DOHH2 (cell line): ENCODE measurements around the gene MS4A6E.

Source experiments
- EZH2phosphoT487 ChIP-seq: fragments of 200-600 bp; sonication (generic); IDR thresholded peaks from 2 replicates; pipeline ENCODE4 v1.6.1; 2017; ENCODE audit warnings: borderline replicate concordance, mild to moderate bottlenecking, antibody characterized with exemption, low read length, moderate library complexity, mixed read lengths
- TF ChIP-seq, protein P1 (sequence below): fragments of 200-600 bp; sonication (generic); IDR thresholded peaks from one replicate; pipeline ENCODE4 v1.5.1; 2014; ENCODE audit warnings: antibody characterized with exemption, mild to moderate bottlenecking, low read depth, low read length; ENCODE audit not compliant: poor library complexity, severe bottlenecking

DNA sequence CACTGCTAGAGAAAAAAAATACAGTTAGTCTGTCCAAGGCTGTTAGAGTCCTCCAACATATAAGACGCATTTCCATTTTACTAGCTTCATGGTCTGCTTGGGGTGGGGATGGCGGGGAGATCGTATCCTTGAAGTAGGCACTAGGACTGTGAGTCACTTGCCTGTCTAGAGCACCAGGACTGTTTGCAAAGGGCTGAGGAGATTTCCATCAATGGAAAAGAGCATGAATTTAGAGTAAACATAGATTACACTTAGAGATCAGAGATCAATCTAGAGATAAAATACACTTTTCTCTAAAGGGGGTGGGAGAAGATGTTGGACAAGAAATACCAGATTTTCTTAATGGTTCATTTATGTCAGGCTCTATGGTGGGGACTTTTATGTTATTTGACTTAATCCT lies 49.5 kb downstream of the MS4A6E start:
- TF ChIP-seq, protein P1, sequence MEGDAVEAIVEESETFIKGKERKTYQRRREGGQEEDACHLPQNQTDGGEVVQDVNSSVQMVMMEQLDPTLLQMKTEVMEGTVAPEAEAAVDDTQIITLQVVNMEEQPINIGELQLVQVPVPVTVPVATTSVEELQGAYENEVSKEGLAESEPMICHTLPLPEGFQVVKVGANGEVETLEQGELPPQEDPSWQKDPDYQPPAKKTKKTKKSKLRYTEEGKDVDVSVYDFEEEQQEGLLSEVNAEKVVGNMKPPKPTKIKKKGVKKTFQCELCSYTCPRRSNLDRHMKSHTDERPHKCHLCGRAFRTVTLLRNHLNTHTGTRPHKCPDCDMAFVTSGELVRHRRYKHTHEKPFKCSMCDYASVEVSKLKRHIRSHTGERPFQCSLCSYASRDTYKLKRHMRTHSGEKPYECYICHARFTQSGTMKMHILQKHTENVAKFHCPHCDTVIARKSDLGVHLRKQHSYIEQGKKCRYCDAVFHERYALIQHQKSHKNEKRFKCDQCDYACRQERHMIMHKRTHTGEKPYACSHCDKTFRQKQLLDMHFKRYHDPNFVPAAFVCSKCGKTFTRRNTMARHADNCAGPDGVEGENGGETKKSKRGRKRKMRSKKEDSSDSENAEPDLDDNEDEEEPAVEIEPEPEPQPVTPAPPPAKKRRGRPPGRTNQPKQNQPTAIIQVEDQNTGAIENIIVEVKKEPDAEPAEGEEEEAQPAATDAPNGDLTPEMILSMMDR = no peak
- TF ChIP-seq EZH2phosphoT487 = no peak
